HG03060 (cell line): Measurements from ENCODE around the gene PADI2.

Experiments
- ATAC-seq: cut with Tn5 transposase; IDR thresholded peaks from one replicate; pipeline ENCODE4 v1.9.1; 2021; ENCODE audit warnings: low read depth, moderate number of reproducible peaks; ENCODE audit not compliant: unreplicated experiment

The PADI2 gene

GRCh38 chr1:17028662-17029188 lies 90.5 kb downstream of the PADI2 start:
- ATAC-seq, result no peak

- no peak for ATAC-seq
Observed at GRCh38 chr1:17027900-17028299, 91.4 kb downstream of the PADI2 start.

GRCh38 chr1:17027403-17027802 lies 91.8 kb downstream of the PADI2 start:
- no peak for ATAC-seq

DNA sequence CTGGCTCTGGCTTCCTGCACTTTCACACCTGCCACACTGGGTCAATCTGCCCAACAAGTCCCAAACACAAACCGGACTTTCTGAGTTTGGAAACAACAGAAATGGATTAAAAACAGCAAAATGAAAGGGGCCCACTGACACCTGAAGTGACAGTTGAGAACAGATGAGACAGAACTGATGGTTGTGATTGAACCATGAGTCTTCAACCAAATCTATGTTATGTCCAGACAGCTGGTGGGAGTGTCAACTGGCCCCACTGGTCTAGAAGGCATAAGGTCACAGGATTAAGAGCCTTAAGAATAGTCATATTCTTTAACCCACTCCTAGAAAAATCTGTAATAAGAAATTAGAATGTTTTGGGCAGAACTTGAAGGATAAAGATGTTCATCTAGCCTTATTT lies 94.5 kb downstream of the PADI2 start:
- ATAC-seq, result no peak

DNA sequence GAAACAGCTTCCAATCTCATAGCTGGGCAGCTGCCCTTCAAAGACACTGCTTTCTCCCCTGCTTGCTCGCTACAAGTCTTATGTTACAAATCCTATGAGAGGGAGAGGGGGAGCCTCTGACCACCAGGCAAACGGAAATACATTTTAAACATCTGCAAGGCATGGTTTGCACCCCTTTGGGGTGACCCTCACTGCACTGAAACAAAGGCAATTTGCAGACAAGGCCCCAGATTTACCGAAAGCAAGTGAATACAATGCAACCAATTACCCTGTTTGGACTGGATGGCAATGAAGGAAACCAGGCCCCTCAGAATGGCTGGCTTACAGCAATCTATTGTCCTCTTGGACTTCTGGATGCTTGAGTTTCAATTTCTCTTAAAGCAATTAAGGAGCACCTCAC lies 95.7 kb downstream of the PADI2 start:
- no peak for ATAC-seq

GRCh38 chr1:17023102-17023501 lies 96.1 kb downstream of the PADI2 start:
- peak; percentile 48 for ATAC-seq

GRCh38 chr1:17021896-17022295 lies 97.4 kb downstream of the PADI2 start:
- no peak for ATAC-seq

DNA sequence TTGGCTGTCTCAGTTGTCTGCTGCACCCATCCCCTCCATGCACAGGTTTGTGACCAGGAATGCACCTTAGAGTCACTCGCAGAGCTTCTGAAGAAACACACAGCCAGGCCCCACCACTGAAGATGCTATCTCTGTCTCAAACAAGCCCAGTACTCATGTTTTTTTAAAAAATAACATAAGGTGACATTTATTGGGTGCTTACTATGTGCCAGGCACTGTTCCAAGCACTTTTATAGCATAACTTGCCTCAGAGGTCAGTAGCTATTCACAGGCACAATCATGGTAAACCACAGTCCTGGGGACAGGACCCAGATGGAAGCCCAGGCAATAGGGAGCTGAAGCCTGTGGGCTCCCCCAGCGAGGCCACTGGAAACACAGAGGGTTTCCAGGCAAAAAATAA lies 98.7 kb downstream of the PADI2 start:
- no peak for ATAC-seq

GRCh38 chr1:17018849-17019248 lies 100.4 kb downstream of the PADI2 start:
- ATAC-seq, result no peak

DNA sequence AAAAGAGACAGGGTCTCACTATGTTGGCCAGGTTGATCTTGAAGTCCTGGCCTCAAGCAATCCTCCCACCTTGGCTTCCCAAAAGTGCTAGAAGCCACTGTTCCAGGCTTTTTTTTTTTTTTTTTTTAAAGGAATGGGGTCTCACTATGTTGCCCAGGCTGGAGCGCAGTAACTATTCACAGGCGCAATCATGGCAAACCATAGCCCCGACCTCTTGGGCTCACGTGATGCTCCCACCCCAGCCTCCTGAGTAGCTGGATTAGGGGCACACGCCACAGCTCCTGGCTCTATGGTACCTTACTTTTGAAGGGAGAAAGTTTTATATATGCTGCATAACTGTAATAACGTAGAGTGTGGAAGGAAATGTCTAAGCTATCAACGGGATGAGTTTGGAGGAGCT lies 101.8 kb downstream of the PADI2 start:
- ATAC-seq, result no peak
